HepG2 (cell line): Measurements from ENCODE around the gene ALPK1. TPM values are rescaled to one million over a fixed set of nuclear protein-coding genes. Genes with fewer than 3 reads are reported as not detected.

ENCODE experiments used
- ATAC-seq: fragments of 200-7000 bp; cut with Tn5 transposase; 3 replicates; pipeline ENCODE4 v1.9.1; 2020; ENCODE audit warnings: mild to moderate bottlenecking, moderate library complexity
- BruUV-seq: library from RNA; stranded (reverse); fragments of 400-500 nt; replicated peaks from 2 replicates; lab custom pipeline; 2021; lab: Mats Ljungman, UMichigan
- CTCF ChIA-PET: fragments of 300-600 bp; formaldehyde crosslinking; extraction: SDS; loops from one replicate; lab custom pipeline; 2021; ENCODE audit warnings: low total read pairs, inconsistent platforms, low intra/inter-chr PET ratio; lab: Yijun Ruan, JAX
- POLR2A ChIA-PET: fragments of 350-600 bp; sonication (Branson Sonifier 250); formaldehyde crosslinking; loops from one replicate; lab custom pipeline; 2020; ENCODE audit warnings: antibody characterized with exemption, inconsistent platforms; lab: Yijun Ruan, JAX
- DNase-seq: peaks from one replicate; pipeline ENCODE4 v3.0.0-alpha.2; 2015; ENCODE audit warnings: low spot score
- FAIRE-seq: peaks from 3 replicates; lab custom pipeline; 2011; peaks lifted over from hg19 to GRCh38; lab: Jason Lieb, UNC
- H2AFZ ChIP-seq: one replicate; pipeline ENCODE4 v1.6.1; 2011; ENCODE audit warnings: low read length, inconsistent platforms
- H3K27ac ChIP-seq: fragments of 300-600 bp; 3 replicates; pipeline ENCODE4 v1.8.0; 2011; ENCODE audit warnings: mixed run types, mild to moderate bottlenecking, mixed read lengths, low read length, inconsistent platforms; ENCODE audit not compliant: insufficient read depth; ENCODE audit errors: extremely low read length
- H3K27me3 ChIP-seq, 2 experiments: fragments of 200-600 bp in 1 of 2; 2 replicates in 1 of 2; 3 replicates in 1 of 2; pipeline versions ENCODE4 v1.6.0 to v1.8.0; 2011; ENCODE audit warnings: low read length in 2 of 2, mild to moderate bottlenecking in 2 of 2, moderate library complexity in 2 of 2, inconsistent platforms in 1 of 2; ENCODE audit not compliant: insufficient read depth in 2 of 2, control insufficient read depth in 1 of 2
- H3K36me3 ChIP-seq, 2 experiments: fragments of 200-600 bp in 1 of 2; replicated peaks in 1 of 2; 2 replicates in 1 of 2; 3 replicates in 1 of 2; pipeline versions ENCODE4 v1.5.1 to v1.8.0; 2011; ENCODE audit warnings: low read length in 2 of 2, inconsistent platforms in 1 of 2; ENCODE audit not compliant: insufficient read depth in 2 of 2, control insufficient read depth in 1 of 2
- H3K4me1 ChIP-seq: 2 replicates; pipeline ENCODE4 v1.5.1; 2012; ENCODE audit warnings: low read length, inconsistent platforms; ENCODE audit not compliant: insufficient read depth
- H3K4me2 ChIP-seq: 2 replicates; pipeline ENCODE4 v1.6.0; 2011; ENCODE audit warnings: low read depth, low read length, inconsistent platforms
- H3K4me3 ChIP-seq, 3 experiments: fragments of 200-600 bp in 1 of 3; sonication (generic), shearing (Covaris generic) in 1 of 3; replicated peaks in 1 of 3; 2 replicates each; pipeline ENCODE4 v1.5.1; 2011 to 2016; ENCODE audit warnings: low read length in 3 of 3, inconsistent platforms in 2 of 3, low read depth in 2 of 3, mild to moderate bottlenecking in 2 of 3, control low read depth in 1 of 3, mixed read lengths in 1 of 3; ENCODE audit not compliant: insufficient read depth in 1 of 3
- H3K79me2 ChIP-seq: one replicate; pipeline ENCODE4 v1.6.1; 2011; ENCODE audit warnings: low read length, inconsistent platforms; ENCODE audit not compliant: insufficient read depth
- H3K9ac ChIP-seq: 2 replicates; pipeline ENCODE4 v1.6.0; 2011; ENCODE audit warnings: mild to moderate bottlenecking, low read depth, low read length, inconsistent platforms; ENCODE audit not compliant: insufficient read depth
- H3K9me3 ChIP-seq: 2 replicates; pipeline ENCODE4 v1.5.1; 2012; ENCODE audit warnings: mild to moderate bottlenecking, low read length
- H4K20me1 ChIP-seq: 2 replicates; pipeline ENCODE4 v1.6.0; 2011; ENCODE audit warnings: inconsistent platforms, mild to moderate bottlenecking, low read length, moderate library complexity; ENCODE audit not compliant: insufficient read depth
- AGO1 ChIP-seq: fragments of 200-400 bp; formaldehyde crosslinking; IDR thresholded peaks from 2 replicates; pipeline ENCODE4 v1.6.1; 2017; ENCODE audit warnings: mild to moderate bottlenecking, low read depth, low read length, moderate library complexity; ENCODE audit not compliant: poor library complexity, severe bottlenecking
- CBFB ChIP-seq: sonication (generic); formaldehyde crosslinking; IDR thresholded peaks from 2 replicates; pipeline ENCODE4 v1.4.0; 2020; ENCODE audit warnings: missing genetic modification reagents
- CREB1 ChIP-seq, 2 experiments: fragments of 450-650 bp in 1 of 2; IDR thresholded peaks; 2 replicates each; pipeline ENCODE4 v1.6.1; 2016 to 2017; ENCODE audit warnings: control low read depth in 1 of 2, mild to moderate bottlenecking in 1 of 2, missing compliant biosample characterization in 1 of 2, missing genetic modification characterization in 1 of 2
- ELF3 ChIP-seq: IDR thresholded peaks from 2 replicates; pipeline ENCODE4 v1.6.1; 2016; ENCODE audit warnings: missing genetic modification reagents, missing compliant biosample characterization
- FOXK1 ChIP-seq: sonication (generic); formaldehyde crosslinking; IDR thresholded peaks from 2 replicates; pipeline ENCODE4 v1.4.0; 2020; ENCODE audit warnings: low read depth, missing genetic modification reagents, borderline replicate concordance
- IKZF4 ChIP-seq: sonication (generic); formaldehyde crosslinking; IDR thresholded peaks from 2 replicates; pipeline ENCODE4 v1.5.1; 2020; ENCODE audit warnings: borderline replicate concordance, mild to moderate bottlenecking, low read depth, missing genetic modification reagents; ENCODE audit errors: not compliant biosample characterization
- KDM5A ChIP-seq: fragments of 200-600 bp; sonication (generic); IDR thresholded peaks from 2 replicates; pipeline ENCODE4 v1.7.0; 2018; ENCODE audit warnings: antibody characterized with exemption, mild to moderate bottlenecking, low read length, borderline replicate concordance
- NBN ChIP-seq: fragments of 450-650 bp; conservative IDR thresholded peaks from 2 replicates; pipeline ENCODE4 v1.6.1; 2017
- NFE2 ChIP-seq: sonication (generic); formaldehyde crosslinking; IDR thresholded peaks from 2 replicates; pipeline ENCODE4 v1.4.0; 2020; ENCODE audit warnings: missing genetic modification reagents
- RBFOX2 ChIP-seq: fragments of 200-400 bp; formaldehyde crosslinking; IDR thresholded peaks from 2 replicates; pipeline ENCODE4 v1.6.1; 2017; ENCODE audit warnings: low read depth, mild to moderate bottlenecking, low read length
- SCMH1 ChIP-seq: sonication (generic); formaldehyde crosslinking; IDR thresholded peaks from 2 replicates; pipeline ENCODE4 v1.9.0; 2021; ENCODE audit warnings: missing genetic modification reagents, mild to moderate bottlenecking, borderline replicate concordance
- ZBTB33 ChIP-seq: sonication (generic); formaldehyde crosslinking; IDR thresholded peaks from 2 replicates; pipeline ENCODE4 v1.4.0; 2020; ENCODE audit warnings: missing genetic modification reagents
- ZBTB38 ChIP-seq: sonication (generic); formaldehyde crosslinking; IDR thresholded peaks from 2 replicates; pipeline ENCODE4 v1.5.1; 2020; ENCODE audit warnings: mild to moderate bottlenecking, missing genetic modification reagents
- ZBTB42 ChIP-seq: sonication (generic); formaldehyde crosslinking; IDR thresholded peaks from 2 replicates; pipeline ENCODE4 v1.5.0; 2020; ENCODE audit warnings: mild to moderate bottlenecking, missing genetic modification reagents
- ZC3H4 ChIP-seq: sonication (generic); formaldehyde crosslinking; IDR thresholded peaks from 2 replicates; pipeline ENCODE4 v1.4.0; 2020; ENCODE audit warnings: missing genetic modification reagents, borderline replicate concordance
- ZFP41 ChIP-seq: sonication (generic); formaldehyde crosslinking; IDR thresholded peaks from 2 replicates; pipeline ENCODE4 v1.4.0; 2020; ENCODE audit warnings: mild to moderate bottlenecking, missing genetic modification reagents, borderline replicate concordance
- ZNF276 ChIP-seq: sonication (generic); formaldehyde crosslinking; IDR thresholded peaks from 2 replicates; pipeline ENCODE4 v1.4.0; 2020; ENCODE audit warnings: mild to moderate bottlenecking, low read depth, missing genetic modification reagents
- ZNF597 ChIP-seq: sonication (generic); formaldehyde crosslinking; IDR thresholded peaks from 2 replicates; pipeline ENCODE4 v1.5.0; 2020; ENCODE audit warnings: missing genetic modification reagents
- ZNF781 ChIP-seq: sonication (generic); formaldehyde crosslinking; IDR thresholded peaks from 2 replicates; pipeline ENCODE4 v1.5.1; 2020; ENCODE audit warnings: borderline replicate concordance, mild to moderate bottlenecking, missing genetic modification reagents; ENCODE audit errors: not compliant biosample characterization
- WGBS: methylation state at CpG from one replicate; pipeline ENCODE4 v1.1.6; 2017; ENCODE audit warnings: low lambda C conversion rate; 5-methylcytosine and 5-hydroxymethylcytosine counted together
- in situ Hi-C: cut with HindIII; loops from 2 replicates; pipeline ENCODE4 v1.10.0; 2017; ENCODE audit warnings: low pct_unique_long_range_greater_than_20kb; ENCODE audit not compliant: extremely low pct_ligation_motif_present
- intact Hi-C: fragments of 100-400 bp; cut with micrococcal nuclease; formaldehyde crosslinking; loops from one replicate; pipeline ENCODE4 v1.10.0; 2022; ENCODE audit not compliant: unreplicated experiment
- polyA plus RNA-seq, 8 experiments: library from polyadenylated mRNA; depleted of rRNA in 3 of 8; stranded (reverse) in 7 of 8; unstranded in 1 of 8; fragments of >200 nt; fragmentation: Illumina TruSeq in 4 of 8; extraction: Trizol in 4 of 8; gene quantifications; 2 replicates each; pipeline versions ENCODE4 v1.2.1 to v1.2.3, GENCODE V29; 2011 to 2016; ENCODE audit warnings: low read depth in 4 of 8, missing spikeins in 1 of 8, mixed read lengths in 1 of 8; ENCODE audit not compliant: insufficient read depth in 1 of 8
- total RNA-seq, 5 experiments: library from RNA; depleted of rRNA; stranded (reverse); fragments of >200 nt; fragmentation: Illumina TruSeq; extraction: Trizol; gene quantifications; 2 replicates each; pipeline ENCODE4 v1.2.3, GENCODE V29; 2016; ENCODE audit warnings: low read depth in 1 of 5

ALPK1 gene
- total and polyA plus RNA-seq, 2 of the 13 experiments (the other 11 are each of a cell fraction or from before 2014, with no cell fraction given): 0.61 to 1.3 TPM

GRCh38 chr4:112325530-112325929, 28.4 kb downstream of the ALPK1 start:
- ChIA-PET CTCF (no interaction called here), POLR2A (no interaction called here)
- FAIRE-seq (no peak), DNase-seq (no peak), ATAC-seq (no peak)
- Histone ChIP-seq H4K20me1 (no peaks in the 10 kb centered on the region), H3K27ac (no peak overlapping the region), H3K79me2 (no peaks in the 10 kb centered on the region), H3K4me2 (no peak overlapping the region), H3K36me3 (no peaks in the 10 kb centered on the region), H3K4me3 (no peak overlapping the region), H2AFZ (no peak overlapping the region), H3K27me3 (no peaks in the 10 kb centered on the region), H3K9me3 (no peaks in the 10 kb centered on the region), H3K4me1 (no peaks in the 10 kb centered on the region), H3K9ac (no peak overlapping the region)
- no peak for TF ChIP-seq KDM5A
- TF ChIP-seq ZNF597: no peak
- no peak for TF ChIP-seq ZNF781
- TF ChIP-seq SCMH1 (CRISPR knock-in tag): no peak
- TF ChIP-seq ZFP41 (CRISPR knock-in tag): no peak
- no peak for TF ChIP-seq ZBTB38
- TF ChIP-seq AGO1: no peak
- TF ChIP-seq ZNF276: no peak
- TF ChIP-seq ZC3H4 (CRISPR knock-in tag): no peak
- TF ChIP-seq NFE2: no peak
- no peak for TF ChIP-seq NBN
- no peak for TF ChIP-seq ELF3 (CRISPR knock-in tag)
- no peak for TF ChIP-seq IKZF4 (CRISPR knock-in tag)
- no peak for TF ChIP-seq FOXK1 (CRISPR knock-in tag)
- no peak for TF ChIP-seq RBFOX2
- no peak for TF ChIP-seq CREB1 (IDR thresholded peaks at IDR 0.05)
- no peak for TF ChIP-seq CREB1 (CRISPR knock-in tag; IDR thresholded peaks at IDR 0.05)
- no peak for TF ChIP-seq CBFB (CRISPR knock-in tag)
- TF ChIP-seq ZBTB33: no peak
- TF ChIP-seq ZBTB42: no peak
- in situ Hi-C loops: loop anchor here (5.0 to 25.0 kb wide), 4 partner anchors 197 to 612 kb away; no protein-coding TSS in a partner anchor
- WGBS: 62% methylated on average over 6 of the region's 6 CpGs
- BruUV-seq: no TSS peak
- intact Hi-C loops: loop anchor here (5.0 kb wide), 1 partner anchor 437 kb away; no protein-coding TSS in a partner anchor
